ENCODE results near the gene DGKI.

DGKI gene

GRCh38 chr7:137335814-137336213, 511.0 kb downstream of the DGKI start:
- no peak for DNase-seq

GRCh38 chr7:137331378-137331777, 515.4 kb downstream of the DGKI start:
- DNase-seq: no peak
